ENCODE measurements around the gene MEPCE. TPM values are rescaled to one million over a fixed set of nuclear protein-coding genes. Genes with fewer than 3 reads are reported as not detected.
"Not testable (repeated sequence)": the region's sequence is repeated elsewhere in the genome, so short reads cannot be mapped to it uniquely, and the experiment has no call there.

MEPCE gene
- total RNA-seq, 1 experiment from 2014 or later, result 72.1 TPM

DNA sequence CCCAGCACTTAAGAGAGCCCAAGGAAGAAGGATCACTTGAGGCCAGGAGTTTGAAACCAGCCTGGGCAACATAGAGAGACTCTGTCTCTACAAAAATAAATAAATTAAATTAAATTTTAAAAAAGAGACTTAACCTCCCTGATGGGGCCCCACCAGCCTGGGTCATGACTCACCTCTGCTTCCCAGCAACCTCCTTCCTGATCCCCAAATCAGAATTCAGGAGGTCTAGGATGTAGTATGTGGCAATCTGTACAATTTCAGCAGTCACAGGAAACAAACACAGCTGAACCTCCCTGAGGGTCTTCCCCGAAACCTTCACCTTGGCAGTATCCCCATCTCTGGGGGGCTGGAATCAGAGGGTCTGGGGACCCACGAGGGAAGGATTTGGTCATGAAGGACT lies 16.4 kb downstream of the MEPCE start:
- ATAC-seq (no peak), DNase-seq (ENCODE audit: low read depth, low spot score) (no peak)
- ChIA-PET CTCF (no interaction called here), POLR2A (interaction anchor here (0.7 kb wide), 1 partner anchor 126 kb away, joined by 7 read pairs; no protein-coding TSS in a partner anchor)
- Histone ChIP-seq H3K27me3 (ENCODE audit: control insufficient read depth, insufficient read depth, low read length) (no peaks in the 10 kb centered on the region), H3K4me1 (ENCODE audit: control insufficient read depth, insufficient read depth, low read length) (no peaks in the 10 kb centered on the region), H3K27ac (ENCODE audit: low read length) (no peak overlapping the region), H3K36me3 (ENCODE audit: control insufficient read depth, insufficient read depth, low read length) (no peaks in the 10 kb centered on the region), H3K4me3 (ENCODE audit: low read depth in 2 of 2, low read length in 2 of 2) (no peak overlapping the region), H3K9me3 (ENCODE audit: control insufficient read depth, insufficient read depth, low read depth, low read length) (no peaks in the 10 kb centered on the region)
- in situ Hi-C loops (cut with HindIII; ENCODE audit: low pct_unique_long_range_greater_than_20kb, low sequenced_read_pairs), result no loop called here
- no TSS peak for BruUV-seq (replicated peaks)
- TF ChIP-seq TCF7L2 (IDR thresholded peaks at IDR 0.05; ENCODE audit: low read depth, low read length) (no peak), SIN3A (IDR thresholded peaks at IDR 0.05; ENCODE audit: borderline replicate concordance, insufficient read depth, low read depth, low read length) (no peak), POLR2AphosphoS5 (IDR thresholded peaks at IDR 0.05; ENCODE audit: low read depth, low read length) (no peak)
- TF ChIP-seq, protein P1, sequence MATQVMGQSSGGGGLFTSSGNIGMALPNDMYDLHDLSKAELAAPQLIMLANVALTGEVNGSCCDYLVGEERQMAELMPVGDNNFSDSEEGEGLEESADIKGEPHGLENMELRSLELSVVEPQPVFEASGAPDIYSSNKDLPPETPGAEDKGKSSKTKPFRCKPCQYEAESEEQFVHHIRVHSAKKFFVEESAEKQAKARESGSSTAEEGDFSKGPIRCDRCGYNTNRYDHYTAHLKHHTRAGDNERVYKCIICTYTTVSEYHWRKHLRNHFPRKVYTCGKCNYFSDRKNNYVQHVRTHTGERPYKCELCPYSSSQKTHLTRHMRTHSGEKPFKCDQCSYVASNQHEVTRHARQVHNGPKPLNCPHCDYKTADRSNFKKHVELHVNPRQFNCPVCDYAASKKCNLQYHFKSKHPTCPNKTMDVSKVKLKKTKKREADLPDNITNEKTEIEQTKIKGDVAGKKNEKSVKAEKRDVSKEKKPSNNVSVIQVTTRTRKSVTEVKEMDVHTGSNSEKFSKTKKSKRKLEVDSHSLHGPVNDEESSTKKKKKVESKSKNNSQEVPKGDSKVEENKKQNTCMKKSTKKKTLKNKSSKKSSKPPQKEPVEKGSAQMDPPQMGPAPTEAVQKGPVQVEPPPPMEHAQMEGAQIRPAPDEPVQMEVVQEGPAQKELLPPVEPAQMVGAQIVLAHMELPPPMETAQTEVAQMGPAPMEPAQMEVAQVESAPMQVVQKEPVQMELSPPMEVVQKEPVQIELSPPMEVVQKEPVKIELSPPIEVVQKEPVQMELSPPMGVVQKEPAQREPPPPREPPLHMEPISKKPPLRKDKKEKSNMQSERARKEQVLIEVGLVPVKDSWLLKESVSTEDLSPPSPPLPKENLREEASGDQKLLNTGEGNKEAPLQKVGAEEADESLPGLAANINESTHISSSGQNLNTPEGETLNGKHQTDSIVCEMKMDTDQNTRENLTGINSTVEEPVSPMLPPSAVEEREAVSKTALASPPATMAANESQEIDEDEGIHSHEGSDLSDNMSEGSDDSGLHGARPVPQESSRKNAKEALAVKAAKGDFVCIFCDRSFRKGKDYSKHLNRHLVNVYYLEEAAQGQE (IDR thresholded peaks at IDR 0.05; ENCODE audit: insufficient read depth in 1 of 2, low read depth in 2 of 2, low read length in 1 of 2), result no peak
- TF ChIP-seq, protein P2, sequence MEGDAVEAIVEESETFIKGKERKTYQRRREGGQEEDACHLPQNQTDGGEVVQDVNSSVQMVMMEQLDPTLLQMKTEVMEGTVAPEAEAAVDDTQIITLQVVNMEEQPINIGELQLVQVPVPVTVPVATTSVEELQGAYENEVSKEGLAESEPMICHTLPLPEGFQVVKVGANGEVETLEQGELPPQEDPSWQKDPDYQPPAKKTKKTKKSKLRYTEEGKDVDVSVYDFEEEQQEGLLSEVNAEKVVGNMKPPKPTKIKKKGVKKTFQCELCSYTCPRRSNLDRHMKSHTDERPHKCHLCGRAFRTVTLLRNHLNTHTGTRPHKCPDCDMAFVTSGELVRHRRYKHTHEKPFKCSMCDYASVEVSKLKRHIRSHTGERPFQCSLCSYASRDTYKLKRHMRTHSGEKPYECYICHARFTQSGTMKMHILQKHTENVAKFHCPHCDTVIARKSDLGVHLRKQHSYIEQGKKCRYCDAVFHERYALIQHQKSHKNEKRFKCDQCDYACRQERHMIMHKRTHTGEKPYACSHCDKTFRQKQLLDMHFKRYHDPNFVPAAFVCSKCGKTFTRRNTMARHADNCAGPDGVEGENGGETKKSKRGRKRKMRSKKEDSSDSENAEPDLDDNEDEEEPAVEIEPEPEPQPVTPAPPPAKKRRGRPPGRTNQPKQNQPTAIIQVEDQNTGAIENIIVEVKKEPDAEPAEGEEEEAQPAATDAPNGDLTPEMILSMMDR (IDR thresholded peaks at IDR 0.05), result no peak
- intact Hi-C loops (cut with micrococcal nuclease; ENCODE audit: unreplicated experiment), result no loop called here

DNA sequence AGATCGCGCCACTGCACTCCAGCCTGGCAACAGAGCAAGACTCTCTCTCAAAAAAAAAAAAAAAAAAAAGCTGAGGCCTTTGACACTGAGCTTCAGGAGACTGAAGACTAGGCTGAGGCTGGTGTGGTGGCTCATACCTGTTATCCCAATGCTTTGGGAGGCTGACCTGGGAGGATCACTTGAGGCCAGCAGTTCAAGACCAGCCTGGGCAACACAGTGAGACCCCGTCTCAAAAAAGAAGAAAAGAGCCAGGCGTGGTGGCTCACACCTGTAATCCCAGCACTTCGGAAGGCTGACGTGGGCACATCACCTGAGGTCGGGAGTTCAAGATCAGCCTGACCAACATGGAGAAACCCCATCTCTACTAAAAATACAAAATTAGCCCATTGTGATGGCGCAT lies 17.7 kb downstream of the MEPCE start:
- POLR2A ChIA-PET, result not testable (repeated sequence)
- CTCF ChIA-PET, result interaction anchor here (0.6 kb wide), 2 partner anchors 61 to 142 kb away, joined by 5 to 6 read pairs; no protein-coding TSS in a partner anchor

DNA sequence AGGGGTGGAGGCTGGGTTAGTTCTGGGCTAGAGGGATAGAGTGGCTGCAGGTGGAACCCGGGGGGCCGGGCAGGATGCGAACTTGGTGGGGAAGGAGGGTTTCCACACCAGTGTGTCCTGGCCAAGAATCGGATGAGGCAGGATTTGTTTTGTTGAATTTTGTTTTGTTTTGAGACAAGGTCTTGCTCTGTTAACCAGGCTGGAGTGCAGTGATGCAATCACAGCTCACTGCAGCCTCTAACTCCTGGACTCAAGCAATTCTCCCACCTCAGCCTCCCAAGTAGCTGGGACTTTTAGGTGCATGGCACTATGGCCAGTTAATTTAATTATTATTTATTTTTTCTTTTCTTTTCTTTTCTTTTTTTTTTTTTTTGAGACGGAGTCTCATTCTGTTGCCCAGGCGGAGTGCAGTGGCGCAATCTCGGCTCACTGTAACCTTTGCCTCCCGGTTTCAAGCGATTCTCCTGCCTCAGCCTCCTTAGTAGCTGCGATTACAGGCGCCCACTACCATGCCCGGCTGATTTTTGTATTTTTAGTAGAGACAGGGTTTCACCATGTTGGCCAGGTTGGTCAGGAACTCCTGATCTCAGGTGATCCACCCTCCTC lies 19.7 kb downstream of the MEPCE start:
- in situ Hi-C loops (cut with HindIII; ENCODE audit: low pct_unique_long_range_greater_than_20kb, low sequenced_read_pairs), result no loop called here
- POLR2A ChIA-PET, result no interaction called here
- TF ChIP-seq TCF7L2 (IDR thresholded peaks at IDR 0.05; ENCODE audit: low read depth, low read length) (no peak), SIN3A (IDR thresholded peaks at IDR 0.05; ENCODE audit: borderline replicate concordance, insufficient read depth, low read depth, low read length) (no peak), POLR2AphosphoS5 (IDR thresholded peaks at IDR 0.05; ENCODE audit: low read depth, low read length) (no peak)
- TF ChIP-seq, protein P1 (IDR thresholded peaks at IDR 0.05; ENCODE audit: insufficient read depth in 1 of 2, low read depth in 2 of 2, low read length in 1 of 2), result no peak
- TF ChIP-seq, protein P2 (IDR thresholded peaks at IDR 0.05), result no peak

More for the DNA sequence above, 17.7 kb downstream of the MEPCE start:
- intact Hi-C loops (cut with micrococcal nuclease; ENCODE audit: unreplicated experiment); BruUV-seq (replicated peaks); ATAC-seq; in situ Hi-C loops (cut with HindIII; ENCODE audit: low pct_unique_long_range_greater_than_20kb, low sequenced_read_pairs); H3K9me3 ChIP-seq (ENCODE audit: control insufficient read depth, insufficient read depth, low read depth, low read length); DNase-seq (ENCODE audit: low read depth, low spot score); H3K36me3 ChIP-seq (ENCODE audit: control insufficient read depth, insufficient read depth, low read length); H3K27ac ChIP-seq (ENCODE audit: low read length); H3K4me1 ChIP-seq (ENCODE audit: control insufficient read depth, insufficient read depth, low read length); H3K4me3 ChIP-seq (ENCODE audit: low read depth in 2 of 2, low read length in 2 of 2); H3K27me3 ChIP-seq (ENCODE audit: control insufficient read depth, insufficient read depth, low read length): not testable (repeated sequence)

More for the DNA sequence above, 19.7 kb downstream of the MEPCE start:
- Histone ChIP-seq H3K36me3 (ENCODE audit: control insufficient read depth, insufficient read depth, low read length) (no peaks in the 10 kb centered on the region), H3K9me3 (ENCODE audit: control insufficient read depth, insufficient read depth, low read depth, low read length) (no peaks in the 10 kb centered on the region), H3K4me1 (ENCODE audit: control insufficient read depth, insufficient read depth, low read length) (no peaks in the 10 kb centered on the region), H3K27me3 (ENCODE audit: control insufficient read depth, insufficient read depth, low read length) (no peaks in the 10 kb centered on the region), H3K4me3 (ENCODE audit: low read depth in 2 of 2, low read length in 2 of 2) (no peak overlapping the region), H3K27ac (ENCODE audit: low read length) (no peak overlapping the region)
- ATAC-seq (no peak), DNase-seq (ENCODE audit: low read depth, low spot score) (no peak)
- intact Hi-C loops (cut with micrococcal nuclease; ENCODE audit: unreplicated experiment), result no loop called here
- no TSS peak for BruUV-seq (replicated peaks)
- CTCF ChIA-PET, result interaction anchor here (0.7 kb wide), 1 partner anchor 41 kb away, joined by 3 read pairs; no protein-coding TSS in a partner anchor
